Kidney tubule cell (primary cell): Measurements from ENCODE around the gene SLU7.
A peak's percentile ranks its signal among the peaks of the same experiment; 100 is the strongest.

Source experiments
- DNase-seq: peaks from one replicate; pipeline ENCODE4 v3.0.0-alpha.2; 2018; ENCODE audit warnings: low spot score

The SLU7 gene

GRCh38 chr5:160418561-160419457 lies at the start of gene SLU7:
Gene SLU7 (minus strand): TSS chr5:160419081. CDS start chr5:160415294, 3,787 bp downstream.
- peak; percentile 94 for DNase-seq

GRCh38 chr5:160468363-160468975 lies 49.6 kb upstream of the SLU7 start:
- no peak for DNase-seq

DNA sequence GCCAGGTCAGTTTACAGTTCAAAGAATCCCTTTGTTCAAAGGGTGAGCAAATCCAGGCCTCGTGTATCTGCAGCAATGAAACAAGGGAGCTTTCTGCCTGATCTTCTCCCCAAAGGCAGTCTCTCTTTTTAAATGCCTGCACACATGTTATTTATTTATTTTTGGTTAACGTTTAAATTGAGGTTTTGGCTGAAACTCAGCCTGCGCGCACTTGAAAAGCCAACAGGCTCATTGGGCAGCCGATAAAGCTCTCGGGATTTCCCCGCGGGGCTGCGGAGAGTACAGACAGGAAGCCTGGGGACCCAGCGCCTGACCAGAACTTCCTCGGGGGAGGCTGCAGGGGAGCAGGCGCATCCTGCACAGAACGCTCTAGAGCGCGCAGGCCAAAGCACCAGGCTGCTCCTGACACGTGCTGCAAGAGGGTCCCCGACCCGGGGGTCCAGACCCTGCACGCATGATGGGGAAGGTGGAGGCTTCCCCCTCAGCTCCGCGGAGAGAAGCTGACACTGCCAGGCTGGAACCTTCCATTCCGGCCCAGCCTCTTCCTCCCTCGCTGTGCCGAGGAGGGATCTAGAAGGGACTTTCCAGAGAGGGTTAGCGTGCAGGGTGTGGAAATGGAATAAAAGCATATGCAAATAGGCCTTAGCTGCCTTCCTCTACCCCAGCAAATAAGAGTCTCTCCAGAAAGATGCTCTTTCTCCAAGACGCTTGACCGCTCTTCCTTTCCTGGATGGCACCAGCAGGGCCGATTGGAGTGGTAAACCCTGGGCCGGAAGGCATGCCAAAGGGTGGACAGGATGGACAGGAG lies 48.9 kb upstream of the SLU7 start:
- DNase-seq: peak; percentile 99

DNA sequence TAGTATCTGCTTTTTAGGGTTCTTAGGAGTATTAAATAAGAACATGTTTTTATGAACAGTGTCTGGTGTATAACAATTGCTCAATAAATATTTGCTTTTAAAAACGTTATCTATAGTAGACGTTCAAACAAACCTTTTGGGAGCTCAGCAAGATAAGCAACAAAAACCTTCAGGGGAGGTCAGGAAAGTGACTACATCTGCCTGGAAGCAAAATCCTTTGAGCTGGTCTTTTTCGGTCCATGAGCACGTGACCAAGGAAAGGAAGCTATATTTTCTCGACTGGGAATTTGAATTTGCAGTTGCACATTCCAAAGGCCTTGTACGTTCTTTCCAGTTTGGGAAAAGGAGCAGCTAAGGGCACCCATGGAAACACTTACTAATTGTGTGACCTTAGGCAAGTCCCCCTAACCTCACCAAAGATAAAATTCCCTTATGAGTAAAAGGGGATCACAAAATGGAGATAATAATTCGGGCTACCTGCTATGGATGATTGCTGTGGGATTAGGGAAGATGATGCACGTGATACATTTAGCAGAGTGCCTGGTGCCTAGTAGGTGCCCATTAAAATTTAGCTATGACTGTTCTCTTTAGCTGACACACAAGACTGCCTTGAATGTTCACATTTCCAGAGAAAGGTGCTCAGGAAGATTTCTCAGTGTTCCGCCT lies 48.1 kb upstream of the SLU7 start:
- peak; percentile 52 for DNase-seq

- peak; percentile 34 for DNase-seq
These were observed 47.2 kb upstream of the SLU7 start for GRCh38 chr5:160466116-160466515.

DNA sequence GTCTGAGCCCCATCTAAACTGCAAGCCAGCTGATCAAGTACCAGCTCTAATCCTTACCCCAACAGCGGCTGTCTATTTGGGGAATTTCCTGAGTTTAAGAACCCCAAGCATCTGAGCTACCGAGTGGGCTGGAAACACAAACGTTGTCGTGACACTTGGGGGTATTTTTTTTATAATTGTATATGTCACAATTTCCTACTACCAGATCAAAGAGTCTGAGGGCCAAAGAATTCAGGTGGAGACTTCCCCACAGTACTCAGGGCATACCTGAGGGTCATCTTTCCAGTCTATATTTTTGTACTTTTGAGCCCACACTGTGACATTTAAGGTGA lies 45.6 kb upstream of the SLU7 start:
- DNase-seq: no peak

DNA sequence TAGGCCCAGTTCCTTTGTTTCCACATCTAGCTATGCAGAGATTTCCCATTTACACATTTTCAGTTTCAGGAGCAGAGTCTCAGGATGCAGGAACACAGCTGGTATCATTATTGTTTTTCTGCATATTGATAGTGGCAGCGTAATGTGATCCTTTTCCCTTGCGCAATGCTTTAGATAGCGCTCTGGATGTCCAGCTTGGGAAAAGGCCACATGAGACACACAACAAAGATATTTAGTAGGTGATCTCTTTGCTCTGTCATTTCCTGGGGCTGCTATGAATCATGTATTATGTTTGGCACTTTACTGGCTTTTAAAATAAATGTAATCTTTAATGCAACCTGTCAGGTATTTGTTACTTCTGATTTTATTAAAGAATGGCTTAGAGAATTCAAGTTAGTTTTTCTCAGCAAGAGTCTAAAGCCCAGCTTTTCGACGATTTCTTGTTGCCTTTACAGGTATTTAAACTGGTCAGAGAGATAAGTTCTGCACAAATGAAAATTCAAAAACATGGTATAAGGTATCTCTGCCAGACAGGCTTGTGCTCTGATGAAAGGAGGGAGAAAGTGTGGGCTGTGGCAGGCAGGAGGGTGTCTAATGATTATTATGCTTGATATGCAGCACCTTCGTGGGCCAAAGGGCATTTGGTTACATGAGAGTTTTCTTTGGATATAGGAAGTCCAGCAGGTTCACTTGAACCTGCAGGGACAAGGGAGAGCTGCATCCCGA lies 45.0 kb upstream of the SLU7 start:
- DNase-seq: peak; percentile 80

GRCh38 chr5:160463227-160463626 lies 44.3 kb upstream of the SLU7 start:
- no peak for DNase-seq

GRCh38 chr5:160462167-160462566 lies 43.3 kb upstream of the SLU7 start:
- DNase-seq: no peak

GRCh38 chr5:160461378-160461777 lies 42.5 kb upstream of the SLU7 start:
- no peak for DNase-seq

GRCh38 chr5:160460377-160461049 lies 41.6 kb upstream of the SLU7 start:
- peak; percentile 42 for DNase-seq

GRCh38 chr5:160458806-160459800 lies 40.2 kb upstream of the SLU7 start:
- DNase-seq: no peak

- no peak for DNase-seq
These were observed 38.4 kb upstream of the SLU7 start for GRCh38 chr5:160457252-160457651.

GRCh38 chr5:160456480-160457177 lies 37.7 kb upstream of the SLU7 start:
- DNase-seq: no peak

GRCh38 chr5:160455600-160455999 lies 36.7 kb upstream of the SLU7 start:
- DNase-seq: no peak

GRCh38 chr5:160453751-160454150 lies 34.9 kb upstream of the SLU7 start:
- DNase-seq: no peak

GRCh38 chr5:160452795-160453194 lies 33.9 kb upstream of the SLU7 start:
- DNase-seq: no peak

GRCh38 chr5:160452036-160452435 lies 33.2 kb upstream of the SLU7 start:
- no peak for DNase-seq

DNA sequence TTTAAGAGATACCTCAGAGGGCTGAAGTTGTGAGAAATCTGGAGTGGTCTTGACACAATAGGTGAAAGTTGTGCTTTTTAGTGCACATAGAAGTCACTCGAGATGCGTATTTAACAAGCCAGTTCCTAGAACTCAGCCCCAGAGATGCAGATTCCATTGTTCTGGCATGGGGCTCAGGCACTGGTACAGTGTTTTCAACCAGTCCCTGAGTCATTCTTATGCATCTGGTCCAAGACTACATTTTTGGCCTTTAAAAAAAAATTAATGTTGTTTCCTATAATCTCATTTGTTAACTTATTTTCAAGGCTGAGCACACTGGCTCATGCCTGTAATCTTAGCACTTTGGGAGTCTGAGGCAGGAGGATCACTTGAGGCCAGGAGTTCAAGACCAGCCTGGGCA lies 32.4 kb upstream of the SLU7 start:
- no peak for DNase-seq
